ENCODE results near the gene MYO10. TPM values are rescaled to one million over a fixed set of nuclear protein-coding genes. Genes with fewer than 3 reads are reported as not detected.

The MYO10 gene
- total RNA-seq, 1 donor from 2014 or later: 23.1 TPM

- DNase-seq: peak; percentile 71
- Mint-ChIP-seq H3K36me3 (ENCODE audit: unreplicated experiment) (no peaks in the 10 kb centered on the region), H3K9me3 (ENCODE audit: unreplicated experiment) (no peaks in the 10 kb centered on the region), H3K27ac (ENCODE audit: unreplicated experiment) (peak within 1 kb of the TSS; percentile 56), H3K4me1 (ENCODE audit: low read depth, unreplicated experiment) (peaks cover 10% of the 10 kb centered on the region), H3K27me3 (ENCODE audit: unreplicated experiment) (peaks cover 9% of the 10 kb centered on the region), H3K4me3 (ENCODE audit: unreplicated experiment) (peak within 1 kb of the TSS; percentile 89)
- TF ChIP-seq CTCF (IDR thresholded peaks at IDR 0.05; ENCODE audit: partially characterized antibody, unreplicated experiment): no peak
Measured at GRCh38 chr5:16616536-16617273, 319.4 kb downstream of the MYO10 start, which contains the start of gene RETREG1. Gene RETREG1 (minus strand): TSS chr5:16616997. CDS start chr5:16616971, 26 bp downstream.

- H3K36me3 Mint-ChIP-seq (ENCODE audit: unreplicated experiment): no peaks in the 10 kb centered on the region
- no peak for DNase-seq
- peaks cover 9% of the 10 kb centered on the region for H3K27me3 Mint-ChIP-seq (ENCODE audit: unreplicated experiment)
- H3K9me3 Mint-ChIP-seq (ENCODE audit: unreplicated experiment): no peaks in the 10 kb centered on the region
- TF ChIP-seq CTCF (IDR thresholded peaks at IDR 0.05; ENCODE audit: partially characterized antibody, unreplicated experiment): no peak
- peak overlapping the region; percentile 55 for H3K27ac Mint-ChIP-seq (ENCODE audit: unreplicated experiment)
- H3K4me1 Mint-ChIP-seq (ENCODE audit: low read depth, unreplicated experiment): peaks cover 9% of the 10 kb centered on the region
- peak overlapping the region; percentile 89 for H3K4me3 Mint-ChIP-seq (ENCODE audit: unreplicated experiment)
Measured at GRCh38 chr5:16615741-16616535, 320.1 kb downstream of the MYO10 start.

GRCh38 chr5:16612007-16612406 lies 324.1 kb downstream of the MYO10 start:
- DNase-seq: no peak
- no peak for TF ChIP-seq CTCF (IDR thresholded peaks at IDR 0.05; ENCODE audit: partially characterized antibody, unreplicated experiment)
- Mint-ChIP-seq H3K4me3 (ENCODE audit: unreplicated experiment) (no peak overlapping the region), H3K9me3 (ENCODE audit: unreplicated experiment) (no peaks in the 10 kb centered on the region), H3K36me3 (ENCODE audit: unreplicated experiment) (no peaks in the 10 kb centered on the region), H3K27ac (ENCODE audit: unreplicated experiment) (no peak overlapping the region), H3K27me3 (ENCODE audit: unreplicated experiment) (peaks cover 10% of the 10 kb centered on the region), H3K4me1 (ENCODE audit: low read depth, unreplicated experiment) (peaks cover 7% of the 10 kb centered on the region)

Measured in glutamatergic neuron (in vitro differentiated cells).